ENCODE data around the gene PRC1. TPM values are rescaled to one million over a fixed set of nuclear protein-coding genes. Genes with fewer than 3 reads are reported as not detected.
"Not testable (repeated sequence)": the region's sequence is repeated elsewhere in the genome, so short reads cannot be mapped to it uniquely, and the experiment has no call there.

Gene PRC1
- total and polyA plus RNA-seq, 2 donors, result 8.3 to 75.8 TPM

GRCh38 chr15:91017716-91018115 lies 23.4 kb upstream of the PRC1 start:
- 79% methylated on average over 5 of the region's 5 CpGs for WGBS
- no peak overlapping the region for H3K4me3 ChIP-seq (ENCODE audit: low read depth, low read length)
- H3K36me3 ChIP-seq (ENCODE audit: insufficient read depth), result no peaks in the 10 kb centered on the region
- H3K4me1 ChIP-seq (ENCODE audit: insufficient read depth), result no peaks in the 10 kb centered on the region
- no peak overlapping the region for H3K27ac ChIP-seq (ENCODE audit: low read depth)
- DNase-seq (ENCODE audit: extremely low spot score), result no peak

- not testable (repeated sequence) for H3K36me3 ChIP-seq (ENCODE audit: insufficient read depth); H3K4me1 ChIP-seq (ENCODE audit: insufficient read depth); DNase-seq (ENCODE audit: extremely low spot score); H3K27ac ChIP-seq (ENCODE audit: low read depth); H3K4me3 ChIP-seq (ENCODE audit: low read depth, low read length)
- WGBS, result 93% methylated on average over 10 of the region's 10 CpGs
These were observed 19.4 kb upstream of the PRC1 start for GRCh38 chr15:91013701-91014100.

GRCh38 chr15:91007266-91007665 lies 12.9 kb upstream of the PRC1 start:
- DNase-seq (ENCODE audit: extremely low spot score), result no peak
- Histone ChIP-seq H3K4me3 (ENCODE audit: low read depth, low read length) (no peak overlapping the region), H3K4me1 (ENCODE audit: insufficient read depth) (no peaks in the 10 kb centered on the region), H3K36me3 (ENCODE audit: insufficient read depth) (peaks cover 10% of the 10 kb centered on the region), H3K27ac (ENCODE audit: low read depth) (no peak overlapping the region)
- WGBS, result 94% methylated on average over 3 of the region's 3 CpGs

GRCh38 chr15:91001209-91001608 lies 6.9 kb upstream of the PRC1 start:
- Histone ChIP-seq H3K4me1 (ENCODE audit: insufficient read depth) (no peaks in the 10 kb centered on the region), H3K36me3 (ENCODE audit: insufficient read depth) (peaks cover 8% of the 10 kb centered on the region), H3K4me3 (ENCODE audit: low read depth, low read length) (no peak overlapping the region), H3K27ac (ENCODE audit: low read depth) (no peak overlapping the region)
- no peak for DNase-seq (ENCODE audit: extremely low spot score)
- 92% methylated on average over 3 of the region's 3 CpGs for WGBS

- 83% methylated on average over 8 of the region's 8 CpGs for WGBS
- peaks cover 4% of the 10 kb centered on the region for H3K36me3 ChIP-seq (ENCODE audit: insufficient read depth)
These were observed 4.4 kb upstream of the PRC1 start for GRCh38 chr15:90998737-90999136.

GRCh38 chr15:90994059-90994416 lies 297 bp downstream of the PRC1 start:
- H3K4me3 ChIP-seq (ENCODE audit: low read depth, low read length), result peak overlapping the region; percentile 83
- H3K4me1 ChIP-seq (ENCODE audit: insufficient read depth), result no peaks in the 10 kb centered on the region
- H3K36me3 ChIP-seq (ENCODE audit: insufficient read depth), result no peaks in the 10 kb centered on the region
- H3K27ac ChIP-seq (ENCODE audit: low read depth), result peak overlapping the region; percentile 70
- under 1% methylated on average over 50 of the region's 50 CpGs for WGBS
- no peak for DNase-seq (ENCODE audit: extremely low spot score)

More at GRCh38 chr15:90998737-90999136, 4.4 kb upstream of the PRC1 start:
- Histone ChIP-seq H3K4me1 (ENCODE audit: insufficient read depth) (no peaks in the 10 kb centered on the region), H3K4me3 (ENCODE audit: low read depth, low read length) (no peak overlapping the region), H3K27ac (ENCODE audit: low read depth) (no peak overlapping the region)
- DNase-seq (ENCODE audit: extremely low spot score), result no peak

GRCh38 chr15:90991587-90992285 lies 2.6 kb downstream of the PRC1 start:
- no peaks in the 10 kb centered on the region for H3K36me3 ChIP-seq (ENCODE audit: insufficient read depth)
- H3K4me3 ChIP-seq (ENCODE audit: low read depth, low read length), result no peak overlapping the region
- WGBS, result 86% methylated on average over 6 of the region's 6 CpGs
- H3K4me1 ChIP-seq (ENCODE audit: insufficient read depth), result no peaks in the 10 kb centered on the region
- DNase-seq (ENCODE audit: extremely low spot score), result no peak
- no peak overlapping the region for H3K27ac ChIP-seq (ENCODE audit: low read depth)

GRCh38 chr15:90990446-90990845 lies 3.9 kb downstream of the PRC1 start:
- H3K27ac ChIP-seq (ENCODE audit: low read depth), result no peak overlapping the region
- H3K36me3 ChIP-seq (ENCODE audit: insufficient read depth), result no peaks in the 10 kb centered on the region
- H3K4me3 ChIP-seq (ENCODE audit: low read depth, low read length), result no peak overlapping the region
- 98% methylated on average over 4 of the region's 4 CpGs for WGBS
- DNase-seq (ENCODE audit: extremely low spot score), result no peak
- no peaks in the 10 kb centered on the region for H3K4me1 ChIP-seq (ENCODE audit: insufficient read depth)

- no peak overlapping the region for H3K4me3 ChIP-seq (ENCODE audit: low read depth, low read length)
- no peak for DNase-seq (ENCODE audit: extremely low spot score)
- WGBS, result 96% methylated on average over 7 of the region's 7 CpGs
- no peak overlapping the region for H3K27ac ChIP-seq (ENCODE audit: low read depth)
- no peaks in the 10 kb centered on the region for H3K4me1 ChIP-seq (ENCODE audit: insufficient read depth)
- H3K36me3 ChIP-seq (ENCODE audit: insufficient read depth), result no peaks in the 10 kb centered on the region
These were observed 5.1 kb downstream of the PRC1 start for GRCh38 chr15:90989040-90989768.

- Histone ChIP-seq H3K4me3 (ENCODE audit: low read depth, low read length) (no peak overlapping the region), H3K4me1 (ENCODE audit: insufficient read depth) (no peaks in the 10 kb centered on the region), H3K36me3 (ENCODE audit: insufficient read depth) (no peaks in the 10 kb centered on the region), H3K27ac (ENCODE audit: low read depth) (no peak overlapping the region)
- WGBS, result 73% methylated on average over 6 of the region's 6 CpGs
- no peak for DNase-seq (ENCODE audit: extremely low spot score)
These were observed 6.0 kb downstream of the PRC1 start for GRCh38 chr15:90988296-90988695.

GRCh38 chr15:90987561-90988141 lies 6.7 kb downstream of the PRC1 start:
- no peak overlapping the region for H3K4me3 ChIP-seq (ENCODE audit: low read depth, low read length)
- H3K4me1 ChIP-seq (ENCODE audit: insufficient read depth), result no peaks in the 10 kb centered on the region
- no peak for DNase-seq (ENCODE audit: extremely low spot score)
- 63% methylated on average over 7 of the region's 7 CpGs for WGBS
- H3K27ac ChIP-seq (ENCODE audit: low read depth), result no peak overlapping the region
- no peaks in the 10 kb centered on the region for H3K36me3 ChIP-seq (ENCODE audit: insufficient read depth)

GRCh38 chr15:90986790-90987507 lies 7.4 kb downstream of the PRC1 start:
- Histone ChIP-seq H3K4me3 (ENCODE audit: low read depth, low read length) (no peak overlapping the region), H3K27ac (ENCODE audit: low read depth) (no peak overlapping the region), H3K36me3 (ENCODE audit: insufficient read depth) (no peaks in the 10 kb centered on the region), H3K4me1 (ENCODE audit: insufficient read depth) (no peaks in the 10 kb centered on the region)
- DNase-seq (ENCODE audit: extremely low spot score), result no peak
- WGBS, result 88% methylated on average over 11 of the region's 11 CpGs

GRCh38 chr15:90982135-90982534 lies 12.2 kb downstream of the PRC1 start:
- no peak overlapping the region for H3K27ac ChIP-seq (ENCODE audit: low read depth)
- WGBS, result 94% methylated on average over 5 of the region's 5 CpGs

More at GRCh38 chr15:90982135-90982534, 12.2 kb downstream of the PRC1 start:
- Histone ChIP-seq H3K36me3 (ENCODE audit: insufficient read depth) (peaks cover 3% of the 10 kb centered on the region), H3K4me3 (ENCODE audit: low read depth, low read length) (no peak overlapping the region), H3K4me1 (ENCODE audit: insufficient read depth) (no peaks in the 10 kb centered on the region)
- no peak for DNase-seq (ENCODE audit: extremely low spot score)

Measured in urinary bladder (tissue), 4 donors.